ENCODE results near the gene MAP3K10.

MAP3K10 gene

GRCh38 chr19:40233811-40234389 lies 42.7 kb downstream of the MAP3K10 start:
- no peak for DNase-seq (ENCODE audit: low read depth, low spot score)

- no peak for DNase-seq (ENCODE audit: low read depth, low spot score)
These were observed 43.4 kb downstream of the MAP3K10 start for GRCh38 chr19:40234429-40235237.

GRCh38 chr19:40235238-40236025 lies 44.2 kb downstream of the MAP3K10 start:
- no peak for DNase-seq (ENCODE audit: low read depth, low spot score)

DNA sequence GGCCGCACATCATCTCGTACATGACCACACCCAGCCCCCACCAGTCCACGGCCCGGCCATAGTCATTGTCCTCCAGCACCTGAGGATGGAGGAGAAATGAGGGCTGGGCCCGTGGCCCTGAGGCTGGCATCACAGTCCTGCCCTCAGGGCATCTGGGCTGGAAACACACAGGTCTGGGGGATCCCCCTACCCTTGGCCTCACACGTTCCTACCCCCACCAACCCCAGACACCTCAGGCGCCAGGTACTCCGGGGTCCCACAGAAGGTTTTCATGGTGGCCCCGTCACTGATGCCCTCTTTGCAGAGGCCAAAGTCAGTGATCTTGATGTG lies 44.8 kb downstream of the MAP3K10 start:
- DNase-seq (ENCODE audit: low read depth, low spot score) = no peak

- no peak for DNase-seq (ENCODE audit: low read depth, low spot score)
These were observed 45.1 kb downstream of the MAP3K10 start for GRCh38 chr19:40236366-40236765.

DNA sequence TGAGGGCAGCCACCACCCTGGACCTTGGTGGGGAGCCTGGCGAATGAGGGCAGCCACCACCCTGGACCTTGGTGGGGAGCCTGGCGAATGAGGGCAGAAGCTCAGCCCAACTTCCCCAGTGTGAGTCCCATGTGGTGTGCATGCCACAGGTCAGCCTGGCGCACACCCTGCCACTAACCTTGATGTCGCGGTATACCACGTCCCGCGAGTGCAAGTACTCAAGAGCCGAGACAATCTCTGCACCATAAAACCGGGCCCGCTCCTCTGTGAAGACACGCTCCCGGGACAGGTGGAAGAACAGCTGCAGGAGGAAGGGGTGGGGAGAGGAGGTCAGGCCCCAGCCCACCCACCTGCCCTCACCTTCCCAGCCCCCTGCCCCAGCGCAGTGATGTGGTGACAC lies 46.6 kb downstream of the MAP3K10 start:
- DNase-seq (ENCODE audit: low read depth, low spot score) = no peak

GRCh38 chr19:40238775-40239174 lies 47.5 kb downstream of the MAP3K10 start:
- DNase-seq (ENCODE audit: low read depth, low spot score) = no peak

- no peak for DNase-seq (ENCODE audit: low read depth, low spot score)
These were observed 48.4 kb downstream of the MAP3K10 start for GRCh38 chr19:40239415-40240226.

GRCh38 chr19:40240332-40240731 lies 49.1 kb downstream of the MAP3K10 start:
- no peak for DNase-seq (ENCODE audit: low read depth, low spot score)

DNA sequence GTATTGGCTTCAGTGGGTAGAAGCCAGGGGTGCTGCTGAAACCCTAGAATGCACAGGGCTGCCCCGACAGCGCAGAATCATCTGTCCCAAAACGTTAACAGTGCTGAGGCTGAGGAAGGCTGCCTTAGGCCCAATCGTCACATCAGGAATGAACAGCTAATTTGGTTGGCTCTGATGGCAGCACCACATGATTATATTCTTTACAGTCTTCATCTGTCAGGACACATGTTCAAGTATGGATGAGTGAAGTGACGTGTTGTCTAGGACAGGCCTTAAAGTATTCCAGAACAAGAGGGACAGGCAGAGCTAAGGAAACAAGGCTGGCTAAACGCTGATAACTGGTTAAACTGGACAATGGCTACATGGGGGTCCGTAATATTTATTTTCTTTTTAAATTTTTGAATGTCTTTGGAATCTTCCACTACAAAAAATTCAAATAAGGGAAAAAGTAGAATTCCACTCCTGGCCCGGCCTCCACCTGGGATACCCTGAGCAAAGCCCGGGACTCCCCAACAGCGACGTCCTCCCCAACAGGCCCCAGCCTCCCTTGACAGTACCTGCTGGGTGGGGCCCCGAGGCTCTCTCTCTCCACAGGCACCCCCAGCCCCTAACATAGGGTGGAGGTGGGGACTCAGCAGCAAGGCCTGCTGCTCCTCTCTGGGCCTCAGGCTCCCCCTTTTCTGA lies 50.0 kb downstream of the MAP3K10 start:
- DNase-seq (ENCODE audit: low read depth, low spot score) = no peak

DNA sequence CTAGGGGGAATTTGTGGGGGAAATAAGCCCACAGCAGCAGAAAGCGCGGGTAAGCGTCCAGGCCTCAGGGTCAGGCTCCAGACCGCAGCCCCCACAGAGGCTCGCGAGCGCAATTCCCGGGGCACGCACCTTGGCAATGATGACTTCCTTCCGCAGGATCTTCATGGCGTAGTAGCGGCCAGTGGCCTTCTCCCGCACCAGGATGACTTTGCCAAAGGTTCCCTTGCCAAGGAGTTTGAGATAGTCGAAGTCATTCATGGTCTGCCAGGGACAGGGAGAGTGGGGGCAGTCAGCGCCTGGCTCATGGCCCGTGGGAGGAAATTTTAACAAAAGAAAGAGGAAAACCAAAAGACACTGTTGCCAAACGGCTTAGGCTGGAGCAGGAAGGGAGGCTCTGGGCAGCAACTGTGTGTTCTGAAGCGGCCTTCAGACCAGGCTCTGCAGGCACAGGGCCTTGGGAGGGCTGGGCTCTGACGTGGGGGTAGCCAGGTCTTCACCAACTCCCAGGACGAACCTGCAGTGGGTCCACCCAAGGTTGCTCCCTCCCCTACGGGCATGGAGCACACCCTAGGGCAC lies 50.7 kb downstream of the MAP3K10 start:
- DNase-seq (ENCODE audit: low read depth, low spot score) = no peak

GRCh38 chr19:40242480-40242879 lies 51.3 kb downstream of the MAP3K10 start:
- no peak for DNase-seq (ENCODE audit: low read depth, low spot score)

DNA sequence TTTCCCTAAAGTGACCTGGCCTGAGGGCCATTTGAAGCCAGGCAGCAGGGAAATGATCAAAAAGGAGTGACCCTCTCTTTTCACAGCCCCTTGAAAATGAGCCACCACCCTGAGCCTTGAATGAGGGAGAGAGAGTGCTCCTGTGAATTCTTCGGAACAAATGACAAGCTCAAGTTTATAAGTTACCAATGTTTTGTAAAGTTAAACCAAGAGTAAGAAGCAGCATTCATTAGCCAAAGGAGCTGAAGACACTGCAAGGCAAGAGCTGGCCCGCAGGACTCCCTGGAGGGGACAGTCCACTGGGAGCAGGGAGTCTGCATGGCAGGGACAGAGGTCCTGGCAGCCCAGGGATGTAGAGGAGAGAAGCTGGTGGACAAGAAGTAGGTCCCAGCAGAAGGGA lies 52.0 kb downstream of the MAP3K10 start:
- no peak for DNase-seq (ENCODE audit: low read depth, low spot score)

DNA sequence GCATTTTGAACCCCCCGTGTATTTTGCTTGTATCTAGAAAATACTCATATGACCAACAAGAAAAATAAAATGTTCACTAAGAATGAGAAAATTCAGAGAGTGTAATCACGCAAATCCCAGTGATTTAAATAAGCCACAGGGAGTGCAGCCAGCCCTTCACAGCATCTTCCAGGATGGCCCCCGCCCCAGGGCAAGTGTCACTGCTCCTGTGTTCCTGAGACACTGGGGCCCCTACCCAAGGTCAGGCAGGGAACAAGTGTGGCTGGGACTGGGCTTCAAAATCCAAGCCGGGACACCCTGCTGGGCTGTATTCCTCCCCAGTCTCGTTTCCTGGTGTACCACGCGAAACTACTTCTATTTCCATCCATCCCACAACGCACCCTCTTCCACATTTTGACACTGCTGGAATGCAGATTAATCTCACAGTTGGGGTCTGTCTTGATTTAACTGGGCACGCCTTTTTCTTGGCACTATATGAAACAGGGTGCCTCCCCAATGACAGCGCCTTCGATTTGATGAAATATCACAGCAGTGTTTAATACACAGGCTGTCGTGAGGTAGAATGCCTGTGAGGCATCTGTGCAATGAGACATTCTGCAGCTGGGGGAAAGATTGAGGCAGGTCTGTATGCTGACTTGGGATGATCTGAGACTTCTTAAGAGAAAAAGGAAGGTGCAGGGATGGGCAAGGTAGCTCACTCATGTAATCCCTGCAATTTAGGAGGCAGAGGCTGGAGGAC lies 53.5 kb downstream of the MAP3K10 start:
- DNase-seq (ENCODE audit: low read depth, low spot score) = no peak

- DNase-seq (ENCODE audit: low read depth, low spot score) = no peak
These were observed 54.4 kb downstream of the MAP3K10 start for GRCh38 chr19:40245506-40246128.

GRCh38 chr19:40246292-40247073 lies 55.3 kb downstream of the MAP3K10 start:
- no peak for DNase-seq (ENCODE audit: low read depth, low spot score)

- DNase-seq (ENCODE audit: low read depth, low spot score) = no peak
These were observed 56.0 kb downstream of the MAP3K10 start for GRCh38 chr19:40247178-40247577.

DNA sequence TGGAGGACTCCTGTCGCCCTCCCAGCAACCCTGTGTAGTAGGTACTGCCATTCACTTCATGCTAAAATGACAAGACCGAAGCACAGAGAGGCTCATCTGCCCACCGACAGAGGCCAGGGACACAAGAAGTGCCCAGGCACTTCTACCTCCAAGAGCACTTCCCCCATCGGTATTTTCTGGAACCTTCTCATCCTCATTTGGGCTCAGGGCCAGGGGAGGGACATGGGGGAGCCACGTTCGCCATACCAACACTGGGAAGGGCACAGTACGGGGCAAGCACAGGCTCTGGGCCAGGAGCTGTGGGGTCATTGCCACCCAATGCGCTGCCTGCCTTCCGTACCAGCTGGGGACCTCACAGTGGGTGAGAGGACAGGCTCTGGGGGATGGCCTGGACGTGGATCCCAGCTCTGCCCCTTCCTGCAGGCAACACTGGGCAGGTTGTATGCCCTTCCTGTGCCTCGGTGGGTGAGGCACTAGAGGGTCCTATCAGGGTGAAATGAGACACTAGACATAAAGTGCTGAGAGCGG lies 56.6 kb downstream of the MAP3K10 start:
- DNase-seq (ENCODE audit: low read depth, low spot score) = no peak

DNA sequence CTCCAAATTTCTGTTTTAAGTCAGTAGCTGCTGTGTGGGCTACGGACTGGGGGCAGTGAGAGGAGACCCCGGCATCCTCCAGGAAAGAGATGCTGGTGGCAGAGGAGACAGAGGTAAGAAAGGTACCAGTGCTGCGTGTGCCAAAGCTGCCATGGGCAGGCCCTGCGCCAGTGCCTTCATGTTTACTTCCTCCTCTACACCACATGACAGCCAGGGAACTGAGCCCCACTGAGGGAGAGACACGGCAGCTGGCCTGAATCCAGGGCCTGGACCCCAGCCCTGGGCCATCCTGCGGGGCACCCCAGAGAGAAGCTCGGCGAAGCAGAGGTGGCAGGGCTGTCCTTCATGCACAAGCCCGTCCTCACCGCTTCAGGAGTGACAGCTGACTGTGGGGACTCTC lies 58.0 kb downstream of the MAP3K10 start:
- no peak for DNase-seq (ENCODE audit: low read depth, low spot score)

Data from smooth muscle cell of the brain vasculature (primary cell).